Panc1 (cell line): ENCODE results near the gene WASF3. TPM values are rescaled to one million over a fixed set of nuclear protein-coding genes. Genes with fewer than 3 reads are reported as not detected.

Source experiments
- ATAC-seq: fragments of 200-7000 bp; cut with Tn5 transposase; 2 replicates; pipeline ENCODE4 v1.9.1; 2020; ENCODE audit warnings: mild to moderate bottlenecking, moderate library complexity
- BruUV-seq: library from RNA; stranded (reverse); fragments of 400-500 nt; replicated peaks from 2 replicates; lab custom pipeline; 2021; lab: Mats Ljungman, UMichigan
- CTCF ChIA-PET: fragments of 300-600 bp; sonication (Branson Sonifier 250); formaldehyde crosslinking; loops from one replicate; lab custom pipeline; 2022; ENCODE audit warnings: antibody characterized with exemption; lab: Charles Lee
- POLR2A ChIA-PET: fragments of 300-600 bp; sonication (Branson Sonifier 250); formaldehyde crosslinking; loops from one replicate; lab custom pipeline; 2022; ENCODE audit warnings: antibody characterized with exemption; lab: Charles Lee
- DNase-seq: peaks from one replicate; pipeline ENCODE4 v3.0.0-alpha.2; 2010; ENCODE audit warnings: low read depth, low spot score
- H3K27ac ChIP-seq: 2 replicates; pipeline ENCODE4 v1.5.1; 2011; ENCODE audit warnings: mild to moderate bottlenecking, low read length, inconsistent platforms
- H3K27me3 ChIP-seq: fragments of 200-500 bp; sonication (Bioruptor generic); 2 replicates; pipeline ENCODE4 v1.6.0; 2014; ENCODE audit warnings: low read length, inconsistent platforms; ENCODE audit not compliant: control insufficient read depth, insufficient read depth
- H3K36me3 ChIP-seq: fragments of 200-500 bp; sonication (Bioruptor generic); 2 replicates; pipeline ENCODE4 v1.5.1; 2014; ENCODE audit warnings: inconsistent platforms, mild to moderate bottlenecking, low read length, moderate library complexity; ENCODE audit not compliant: control insufficient read depth, insufficient read depth
- H3K4me1 ChIP-seq: 2 replicates; pipeline ENCODE4 v1.5.1; 2011; ENCODE audit warnings: inconsistent platforms, mild to moderate bottlenecking, low read length, moderate library complexity; ENCODE audit not compliant: control insufficient read depth, insufficient read depth
- H3K4me3 ChIP-seq, 2 experiments: 2 replicates each; pipeline ENCODE4 v1.5.1; 2011 to 2012; ENCODE audit warnings: low read depth in 2 of 2, low read length in 2 of 2, mild to moderate bottlenecking in 2 of 2, inconsistent platforms in 1 of 2, moderate library complexity in 1 of 2
- H3K9me3 ChIP-seq: fragments of 200-500 bp; sonication (Bioruptor generic); 2 replicates; pipeline ENCODE4 v1.5.1; 2014; ENCODE audit warnings: low read depth, mild to moderate bottlenecking, inconsistent platforms, low read length, moderate library complexity; ENCODE audit not compliant: control insufficient read depth, insufficient read depth
- POLR2AphosphoS5 ChIP-seq: IDR thresholded peaks from 2 replicates; pipeline ENCODE4 v1.6.1; 2012; ENCODE audit warnings: mild to moderate bottlenecking, low read depth, low read length, moderate library complexity
- SIN3A ChIP-seq: IDR thresholded peaks from 2 replicates; pipeline ENCODE4 v1.6.1; 2012; ENCODE audit warnings: low read depth, mild to moderate bottlenecking, low read length, moderate library complexity, borderline replicate concordance; ENCODE audit not compliant: insufficient read depth
- TCF7L2 ChIP-seq: IDR thresholded peaks from 2 replicates; pipeline ENCODE4 v1.6.1; 2011; ENCODE audit warnings: mild to moderate bottlenecking, low read depth, low read length, inconsistent platforms
- in situ Hi-C: cut with HindIII; loops from 2 replicates; pipeline ENCODE4 v1.10.0; 2016; ENCODE audit warnings: low sequenced_read_pairs, low pct_unique_long_range_greater_than_20kb
- intact Hi-C: fragments of 100-400 bp; cut with micrococcal nuclease; formaldehyde crosslinking; loops from one replicate; pipeline ENCODE4 v1.10.0; 2022; ENCODE audit not compliant: unreplicated experiment
- total RNA-seq: library from RNA; stranded (reverse); gene quantifications from one replicate; pipeline ENCODE4 v1.2.1, GENCODE V29; 2021; ENCODE audit not compliant: unreplicated experiment
- TF ChIP-seq, protein P1 (sequence below): fragments of 450-650 bp; IDR thresholded peaks from 2 replicates; pipeline ENCODE4 v1.5.1; 2017; ENCODE audit warnings: mild to moderate bottlenecking
- TF ChIP-seq, protein P2 (sequence below), 2 experiments: IDR thresholded peaks; 2 replicates each; pipeline ENCODE4 v1.6.1; 2011 to 2012; ENCODE audit warnings: low read depth in 2 of 2, control low read depth in 1 of 2, low read length in 1 of 2, mild to moderate bottlenecking in 1 of 2, moderate library complexity in 1 of 2; ENCODE audit not compliant: insufficient read depth in 1 of 2

WASF3 gene
- total RNA-seq, 1 experiment from 2014 or later, result 20.2 TPM

DNA sequence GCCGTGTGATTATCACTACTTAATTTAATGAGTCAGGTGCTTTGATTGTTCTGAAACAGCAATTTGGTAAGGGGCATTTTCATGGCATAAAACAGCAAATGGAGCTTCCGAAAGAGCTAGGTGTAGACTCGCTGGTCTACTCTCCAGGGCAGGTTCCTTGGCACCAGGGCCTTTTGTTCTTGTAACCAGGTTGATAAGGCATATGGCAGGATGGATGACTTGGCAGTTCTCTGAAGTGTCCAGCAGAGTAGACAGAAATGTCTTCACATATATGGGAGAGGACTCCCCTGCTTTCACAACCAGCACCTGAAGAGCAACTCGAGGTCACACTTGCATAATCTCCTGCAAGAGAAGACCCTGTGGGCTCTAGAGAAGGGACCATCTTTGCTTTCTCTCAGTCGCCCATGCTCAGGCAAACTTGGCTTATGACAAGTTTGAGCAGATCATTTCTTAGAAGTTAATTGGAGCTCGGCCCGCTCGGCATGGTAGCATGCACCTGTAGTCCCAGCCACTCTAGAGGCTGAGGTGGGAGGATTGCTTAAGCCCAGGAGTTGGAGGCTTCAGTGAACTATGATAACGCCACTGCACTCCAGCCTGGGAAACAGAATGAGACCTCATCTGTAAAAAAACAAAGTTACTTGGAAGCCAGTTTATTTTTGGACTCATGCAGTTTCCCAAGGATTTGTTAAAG, 23.3 kb upstream of the WASF3 start:
- Histone ChIP-seq H3K4me1 (no peaks in the 10 kb centered on the region), H3K9me3 (no peaks in the 10 kb centered on the region), H3K4me3 (no peak overlapping the region), H3K36me3 (no peaks in the 10 kb centered on the region), H3K27ac (no peak overlapping the region), H3K27me3 (no peaks in the 10 kb centered on the region)
- intact Hi-C loops, result no loop called here
- no TSS peak for BruUV-seq
- in situ Hi-C loops, result no loop called here
- ChIA-PET CTCF (no interaction called here), POLR2A (no interaction called here)
- no peak for DNase-seq
- TF ChIP-seq SIN3A, result no peak
- TF ChIP-seq TCF7L2, result no peak
- no peak for TF ChIP-seq POLR2AphosphoS5
- TF ChIP-seq, protein P1, sequence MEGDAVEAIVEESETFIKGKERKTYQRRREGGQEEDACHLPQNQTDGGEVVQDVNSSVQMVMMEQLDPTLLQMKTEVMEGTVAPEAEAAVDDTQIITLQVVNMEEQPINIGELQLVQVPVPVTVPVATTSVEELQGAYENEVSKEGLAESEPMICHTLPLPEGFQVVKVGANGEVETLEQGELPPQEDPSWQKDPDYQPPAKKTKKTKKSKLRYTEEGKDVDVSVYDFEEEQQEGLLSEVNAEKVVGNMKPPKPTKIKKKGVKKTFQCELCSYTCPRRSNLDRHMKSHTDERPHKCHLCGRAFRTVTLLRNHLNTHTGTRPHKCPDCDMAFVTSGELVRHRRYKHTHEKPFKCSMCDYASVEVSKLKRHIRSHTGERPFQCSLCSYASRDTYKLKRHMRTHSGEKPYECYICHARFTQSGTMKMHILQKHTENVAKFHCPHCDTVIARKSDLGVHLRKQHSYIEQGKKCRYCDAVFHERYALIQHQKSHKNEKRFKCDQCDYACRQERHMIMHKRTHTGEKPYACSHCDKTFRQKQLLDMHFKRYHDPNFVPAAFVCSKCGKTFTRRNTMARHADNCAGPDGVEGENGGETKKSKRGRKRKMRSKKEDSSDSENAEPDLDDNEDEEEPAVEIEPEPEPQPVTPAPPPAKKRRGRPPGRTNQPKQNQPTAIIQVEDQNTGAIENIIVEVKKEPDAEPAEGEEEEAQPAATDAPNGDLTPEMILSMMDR, result no peak
- no peak for ATAC-seq

DNA sequence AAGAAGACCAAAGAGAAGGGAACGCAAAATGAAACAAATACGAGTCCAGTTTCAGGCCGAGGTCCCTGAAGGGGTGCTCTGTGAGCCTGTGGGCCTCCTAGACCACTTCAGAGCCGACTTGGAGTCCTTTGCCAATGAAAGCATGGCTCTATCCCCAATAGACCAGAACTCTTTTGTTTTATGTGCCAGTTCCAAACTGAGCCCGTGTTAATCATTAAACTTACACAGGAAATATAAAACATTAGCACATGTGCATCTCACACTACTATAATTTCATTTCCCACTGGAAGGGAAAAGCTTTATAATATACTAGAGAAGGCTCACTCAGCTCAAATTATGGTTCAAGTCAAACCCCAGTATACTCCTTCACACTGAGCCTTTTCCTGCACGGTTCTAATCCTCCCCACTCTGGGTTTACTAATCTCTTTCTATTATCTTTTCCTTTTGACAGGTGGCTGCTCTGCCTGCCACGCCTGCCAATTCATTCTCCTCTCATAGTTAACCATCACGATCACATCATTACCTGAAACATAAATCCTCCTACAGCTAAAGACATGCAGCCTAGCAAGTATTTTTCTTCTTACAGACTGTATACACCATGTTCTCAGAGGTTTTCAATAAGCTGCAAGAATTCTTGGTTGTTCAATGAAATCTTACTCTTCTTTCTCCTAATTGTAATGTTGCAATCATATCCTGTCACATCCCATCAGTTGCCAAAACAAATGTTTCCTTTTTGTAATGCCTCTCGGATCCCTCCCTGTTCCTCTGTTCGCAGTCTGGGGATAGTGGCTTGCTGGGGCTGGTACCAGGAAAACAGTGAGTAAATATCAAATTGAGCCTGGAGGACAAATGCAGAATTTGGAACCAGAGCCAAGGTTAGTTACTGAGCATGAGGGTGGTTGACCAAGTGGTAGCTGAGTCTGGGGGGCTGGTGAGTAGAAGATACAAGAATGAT, 18.8 kb upstream of the WASF3 start:
- no peaks in the 10 kb centered on the region for H3K4me1 ChIP-seq
- H3K27me3 ChIP-seq, result no peaks in the 10 kb centered on the region
- H3K9me3 ChIP-seq, result no peaks in the 10 kb centered on the region
- DNase-seq, result no peak
- TF ChIP-seq, protein P1, result no peak
- TF ChIP-seq TCF7L2 (no peak), SIN3A (no peak)
- TF ChIP-seq, protein P2, sequence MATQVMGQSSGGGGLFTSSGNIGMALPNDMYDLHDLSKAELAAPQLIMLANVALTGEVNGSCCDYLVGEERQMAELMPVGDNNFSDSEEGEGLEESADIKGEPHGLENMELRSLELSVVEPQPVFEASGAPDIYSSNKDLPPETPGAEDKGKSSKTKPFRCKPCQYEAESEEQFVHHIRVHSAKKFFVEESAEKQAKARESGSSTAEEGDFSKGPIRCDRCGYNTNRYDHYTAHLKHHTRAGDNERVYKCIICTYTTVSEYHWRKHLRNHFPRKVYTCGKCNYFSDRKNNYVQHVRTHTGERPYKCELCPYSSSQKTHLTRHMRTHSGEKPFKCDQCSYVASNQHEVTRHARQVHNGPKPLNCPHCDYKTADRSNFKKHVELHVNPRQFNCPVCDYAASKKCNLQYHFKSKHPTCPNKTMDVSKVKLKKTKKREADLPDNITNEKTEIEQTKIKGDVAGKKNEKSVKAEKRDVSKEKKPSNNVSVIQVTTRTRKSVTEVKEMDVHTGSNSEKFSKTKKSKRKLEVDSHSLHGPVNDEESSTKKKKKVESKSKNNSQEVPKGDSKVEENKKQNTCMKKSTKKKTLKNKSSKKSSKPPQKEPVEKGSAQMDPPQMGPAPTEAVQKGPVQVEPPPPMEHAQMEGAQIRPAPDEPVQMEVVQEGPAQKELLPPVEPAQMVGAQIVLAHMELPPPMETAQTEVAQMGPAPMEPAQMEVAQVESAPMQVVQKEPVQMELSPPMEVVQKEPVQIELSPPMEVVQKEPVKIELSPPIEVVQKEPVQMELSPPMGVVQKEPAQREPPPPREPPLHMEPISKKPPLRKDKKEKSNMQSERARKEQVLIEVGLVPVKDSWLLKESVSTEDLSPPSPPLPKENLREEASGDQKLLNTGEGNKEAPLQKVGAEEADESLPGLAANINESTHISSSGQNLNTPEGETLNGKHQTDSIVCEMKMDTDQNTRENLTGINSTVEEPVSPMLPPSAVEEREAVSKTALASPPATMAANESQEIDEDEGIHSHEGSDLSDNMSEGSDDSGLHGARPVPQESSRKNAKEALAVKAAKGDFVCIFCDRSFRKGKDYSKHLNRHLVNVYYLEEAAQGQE (IDR thresholded peaks at IDR 0.05; ENCODE audit: insufficient read depth in 1 of 2, low read depth in 2 of 2, low read length in 1 of 2), result no peak
- in situ Hi-C loops (no loop called here), intact Hi-C loops (no loop called here)
- H3K36me3 ChIP-seq, result no peaks in the 10 kb centered on the region
- no peak for ATAC-seq
- ChIA-PET POLR2A (interaction anchor here (0.6 kb wide), 2 partner anchors 17 to 443 kb away, joined by 3 read pairs; no protein-coding TSS in a partner anchor), CTCF (interaction anchor here (0.7 kb wide), 1 partner anchor 160 kb away, joined by 3 read pairs; no protein-coding TSS in a partner anchor)
- H3K27ac ChIP-seq, result no peak overlapping the region
- no peak overlapping the region for H3K4me3 ChIP-seq
- BruUV-seq, result no TSS peak
